GF-D8 (cell line): Measurements from ENCODE around the gene STARD3.

Experiments used
- DNase-seq: peaks from one replicate; lab custom pipeline; 2025; lab: John Stamatoyannopoulos, UW

Gene STARD3

DNA sequence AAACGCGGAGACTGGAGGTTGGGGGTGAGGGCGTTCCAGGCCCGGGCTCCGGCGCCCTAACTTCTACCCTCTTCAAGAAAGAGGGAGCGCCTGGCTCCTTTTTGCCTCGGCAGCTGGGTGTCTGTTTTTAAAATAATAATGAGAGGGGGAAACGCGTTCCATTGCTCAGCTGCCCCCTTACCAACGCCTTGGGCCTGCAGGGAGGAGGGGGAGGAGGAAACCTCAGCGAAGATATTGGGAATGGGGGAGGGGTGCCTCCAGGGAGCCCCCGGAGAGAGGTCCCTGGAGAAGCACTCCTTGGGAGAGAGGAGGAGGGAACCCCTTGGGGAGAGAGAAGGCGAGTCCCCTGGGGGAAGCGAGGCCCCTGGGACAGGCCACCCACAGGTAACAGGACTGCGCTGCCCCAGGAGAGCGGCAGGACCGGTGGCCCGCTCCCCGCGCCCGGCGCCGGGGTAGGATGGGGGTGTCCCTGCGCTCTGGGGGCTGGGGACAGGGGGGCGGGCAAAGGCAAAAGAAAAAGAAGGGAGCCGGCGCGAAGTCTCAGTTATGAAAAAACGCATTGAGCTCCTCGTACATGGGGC is 31.9 kb upstream of the STARD3 start:
- no peak for DNase-seq

- DNase-seq, result no peak
Measured at GRCh38 chr17:39605492-39606433, 31.2 kb upstream of the STARD3 start.

DNA sequence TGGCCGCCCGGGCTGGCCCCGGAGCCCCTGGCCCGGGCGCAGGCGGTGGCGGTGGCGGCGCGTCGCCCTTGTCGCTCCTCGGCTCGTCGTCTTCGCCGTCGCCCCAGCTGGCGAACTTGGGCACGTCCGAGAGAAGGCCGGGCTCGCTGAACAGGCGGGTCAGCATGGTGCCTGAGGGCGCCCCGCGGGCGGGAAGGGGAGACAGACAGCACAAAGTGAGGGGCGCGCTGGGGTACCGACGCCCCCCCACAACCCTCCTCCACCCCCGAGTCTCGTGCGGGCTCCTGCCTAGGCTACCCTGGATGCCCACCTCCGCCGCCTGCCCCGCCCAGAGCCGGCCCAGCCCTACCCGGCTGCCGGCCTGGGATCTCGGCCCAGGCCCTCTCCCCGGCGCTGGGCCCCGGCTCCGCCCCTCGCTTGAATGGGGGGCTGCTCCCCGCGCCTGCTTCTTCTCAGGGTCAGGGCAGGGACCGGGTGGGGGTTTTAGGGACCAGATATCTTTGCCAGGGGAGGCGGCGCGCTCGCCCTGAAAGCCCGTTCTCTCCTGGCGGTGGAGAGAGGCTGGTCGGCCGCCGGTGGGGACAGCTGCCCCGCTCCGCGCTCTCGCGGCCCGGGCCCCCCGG is 30.4 kb upstream of the STARD3 start:
- DNase-seq, result no peak

- no peak for DNase-seq
Measured at GRCh38 chr17:39607057-39607850, 29.7 kb upstream of the STARD3 start.

DNA sequence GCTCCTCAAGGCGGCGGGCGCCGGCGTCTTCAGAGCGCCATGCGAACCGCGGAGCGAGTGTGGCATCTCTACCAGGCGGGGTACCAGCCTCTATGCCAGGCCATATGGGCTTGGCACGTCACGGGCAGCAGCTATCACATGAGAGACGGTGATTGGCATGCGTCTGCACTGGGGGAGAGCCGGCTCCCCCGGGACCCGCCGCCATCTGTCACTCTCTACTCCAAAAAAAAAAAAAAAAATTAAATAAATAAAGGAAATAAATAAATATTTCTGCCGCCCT is 29.2 kb upstream of the STARD3 start, which contains the start of gene NEUROD2:
Gene NEUROD2 (minus strand): TSS at position 70 of the 280 bp plus-strand sequence. CDS start 1,321 bp downstream, outside the sequence.
- no peak for DNase-seq

GRCh38 chr17:39608142-39608981 is 28.6 kb upstream of the STARD3 start:
- DNase-seq, result no peak

DNA sequence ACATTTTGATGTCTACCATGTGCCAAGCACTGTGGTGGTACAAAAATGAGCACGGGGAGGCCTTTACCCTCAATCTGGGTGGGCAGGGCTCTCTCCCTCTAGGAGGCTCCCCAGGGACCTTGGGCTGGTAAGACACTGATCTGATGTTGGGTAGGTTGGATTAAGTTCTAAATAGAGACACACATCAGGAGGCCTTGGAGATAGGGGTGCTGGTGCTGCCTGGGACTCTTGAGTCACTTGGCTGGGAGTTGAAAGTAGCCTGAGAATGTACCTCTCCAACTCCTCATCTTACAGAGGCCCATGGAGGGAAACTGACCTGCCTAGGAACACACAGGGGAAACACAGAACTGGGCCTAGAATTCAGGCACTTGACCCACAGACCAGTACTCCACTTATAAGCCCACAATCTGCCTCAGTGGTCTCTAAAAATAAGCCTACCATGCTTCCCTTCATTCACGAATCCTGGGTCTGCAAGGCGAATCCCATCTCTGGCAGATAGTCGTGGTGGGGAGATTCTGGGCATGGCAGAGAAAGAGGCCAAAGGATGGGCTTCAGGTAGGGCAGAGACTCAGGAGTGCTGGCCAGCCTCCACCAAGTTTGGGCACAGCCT is 27.4 kb upstream of the STARD3 start:
- no peak for DNase-seq

DNA sequence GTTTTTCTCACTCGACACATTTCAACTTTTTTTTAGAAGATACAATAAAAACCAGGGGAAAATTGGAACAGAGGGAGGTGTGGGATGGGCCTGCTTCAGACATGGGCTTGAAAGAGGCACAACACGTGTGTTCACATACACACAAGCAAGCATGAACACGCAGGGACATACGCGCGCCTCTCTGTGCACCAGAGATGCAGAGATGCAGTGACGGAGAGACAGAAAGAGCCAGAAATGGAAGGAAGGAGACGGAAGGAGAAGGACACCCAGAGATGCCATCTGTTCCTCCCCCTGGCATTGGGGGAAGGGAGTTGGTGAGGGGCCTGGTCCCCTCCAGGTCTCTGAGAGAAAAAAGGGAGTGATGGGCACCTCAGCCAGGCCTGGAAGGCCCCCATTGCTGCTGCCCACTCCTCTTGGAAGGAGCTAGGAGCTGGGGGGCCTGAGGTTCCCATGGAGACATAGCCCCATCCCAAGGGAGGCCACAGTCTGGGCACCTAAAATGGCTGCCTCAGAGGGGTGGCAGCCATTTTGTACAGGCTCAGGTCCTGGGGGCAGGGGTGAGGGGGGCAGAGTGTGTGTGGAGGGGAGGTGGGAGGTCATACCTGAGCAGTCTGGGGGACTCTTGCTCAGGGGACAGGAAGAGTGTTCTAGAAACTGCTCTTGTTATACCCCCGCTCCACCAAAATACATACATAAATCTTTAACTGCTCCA is 25.4 kb upstream of the STARD3 start:
- DNase-seq, result no peak

DNA sequence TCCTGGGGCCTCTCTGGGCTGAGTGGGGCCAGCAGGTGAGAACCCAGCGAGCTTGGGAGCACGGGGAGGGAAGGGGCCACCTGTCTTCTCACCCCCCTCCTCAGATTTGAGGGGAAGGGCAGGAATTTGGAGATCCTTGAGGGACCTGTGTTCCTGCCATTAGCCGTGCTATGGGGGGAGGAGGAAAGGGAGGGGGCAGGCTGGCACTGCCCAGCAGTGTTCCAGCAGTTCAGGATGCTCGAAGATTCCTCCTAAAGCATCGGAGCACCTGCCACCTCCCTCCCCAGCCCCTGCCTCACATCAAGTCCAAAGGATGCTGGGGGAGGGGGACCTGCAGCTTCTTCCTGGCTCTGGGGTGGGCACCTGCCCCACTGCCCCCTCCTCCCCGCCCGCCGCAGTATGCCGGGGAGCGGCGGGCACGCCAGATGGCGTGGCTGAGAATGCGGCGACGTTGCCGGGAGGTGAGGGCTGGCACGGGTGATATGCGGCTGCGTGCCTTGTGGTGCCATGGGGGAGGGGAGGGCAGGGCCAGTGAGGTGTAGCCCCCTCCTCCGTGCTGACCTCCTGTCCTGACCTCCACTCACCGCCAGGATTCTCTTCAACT is 24.6 kb upstream of the STARD3 start:
- DNase-seq, result no peak

DNA sequence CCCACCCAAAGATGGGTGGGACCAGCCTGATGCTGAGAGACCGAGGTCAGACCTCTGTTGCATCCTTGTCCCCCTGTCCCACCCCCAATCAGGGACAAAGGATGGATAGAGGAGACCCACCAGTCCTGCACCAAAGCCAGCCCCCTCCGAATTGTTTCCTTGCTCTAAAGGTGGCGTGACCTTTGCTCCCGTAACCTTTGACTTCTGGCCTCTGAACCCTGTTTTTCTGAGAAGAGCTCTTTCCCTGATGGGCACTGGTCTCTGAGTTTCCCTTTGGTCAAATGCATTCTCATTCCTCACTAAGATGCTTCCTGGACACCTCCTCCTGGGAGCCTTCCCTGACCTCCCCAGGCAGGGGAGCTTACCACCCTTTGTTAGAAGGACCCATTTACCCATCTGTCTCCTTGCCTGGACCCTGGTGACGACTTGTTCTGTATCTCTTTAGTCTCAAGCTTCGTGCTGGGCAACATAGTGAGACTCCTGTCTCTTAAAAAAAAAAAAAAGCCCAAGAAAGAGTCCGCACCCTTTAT is 23.9 kb upstream of the STARD3 start:
- DNase-seq, result no peak

DNA sequence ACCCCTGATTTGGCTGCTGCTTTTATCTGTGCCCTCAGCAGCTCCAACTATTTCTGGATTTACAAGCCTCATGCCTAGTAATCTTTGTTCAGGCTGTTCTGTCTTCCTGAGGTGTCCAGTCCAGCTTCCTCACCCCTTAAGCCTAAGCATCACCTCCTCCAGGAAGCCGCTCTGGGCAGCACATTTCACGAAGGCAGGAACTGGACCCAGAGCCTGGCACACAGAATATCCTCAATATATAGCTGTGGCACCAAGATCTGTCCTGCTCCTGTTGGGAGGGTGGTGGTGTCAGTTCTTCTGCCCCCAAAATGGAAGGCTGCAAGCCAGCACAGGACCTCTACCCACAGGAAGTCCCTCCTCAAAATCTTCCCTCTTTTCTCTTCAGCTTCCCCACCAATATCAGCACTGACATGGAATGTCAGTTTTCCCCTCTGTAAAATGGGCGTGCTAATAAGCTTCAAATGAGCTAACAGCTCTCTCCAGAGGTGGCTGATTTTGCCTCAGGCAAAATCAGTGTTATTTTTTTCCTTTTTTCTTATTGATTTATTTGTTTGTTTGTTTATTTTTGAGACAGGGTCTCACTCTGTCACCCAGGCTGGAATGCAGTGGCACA is 22.3 kb upstream of the STARD3 start:
- no peak for DNase-seq

DNA sequence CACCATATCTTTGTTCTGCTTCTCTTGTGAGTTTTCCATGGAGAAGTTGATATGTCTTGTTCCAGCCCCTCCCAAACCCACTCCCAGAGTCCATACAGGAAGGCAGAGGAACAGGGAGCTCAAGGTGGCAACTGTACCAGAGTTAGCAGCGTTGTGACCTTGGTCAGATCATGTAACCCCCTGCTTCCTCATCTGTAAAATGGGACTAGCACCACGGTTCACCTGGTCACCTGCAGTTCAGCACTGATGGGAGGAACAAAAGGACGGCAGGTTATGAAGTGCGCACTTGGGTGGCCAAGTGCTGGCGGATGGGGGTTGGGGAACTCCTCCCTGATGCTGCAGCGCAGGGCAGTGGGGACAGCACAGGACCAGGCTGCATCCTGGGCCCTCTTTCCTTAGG is 21.5 kb upstream of the STARD3 start:
- no peak for DNase-seq

DNA sequence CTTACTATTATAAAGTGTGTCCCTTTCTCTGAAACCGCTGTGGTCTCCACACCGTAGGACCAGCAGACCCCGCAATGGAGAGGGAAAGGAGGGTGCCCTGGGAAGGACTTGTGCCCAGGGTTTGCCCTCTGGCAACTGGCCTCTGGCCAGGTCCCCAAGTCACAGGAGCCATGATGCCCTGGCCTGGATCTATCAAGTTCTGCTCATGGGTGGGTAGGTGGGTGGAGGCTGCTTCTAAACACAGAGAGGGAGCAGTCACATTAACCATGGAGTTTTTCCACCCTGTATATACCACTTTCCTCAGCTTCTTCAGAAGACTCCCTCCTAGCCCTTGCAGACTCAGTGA is 19.9 kb upstream of the STARD3 start:
- no peak for DNase-seq

- peak; percentile 45 for DNase-seq
Measured at GRCh38 chr17:39617446-39618245, 19.3 kb upstream of the STARD3 start.

GRCh38 chr17:39618246-39618913 is 18.6 kb upstream of the STARD3 start:
- no peak for DNase-seq

GRCh38 chr17:39618956-39619785 is 17.8 kb upstream of the STARD3 start:
- no peak for DNase-seq

- DNase-seq, result no peak
Measured at GRCh38 chr17:39619786-39620101, 17.2 kb upstream of the STARD3 start.
